Endodermal cell (in vitro differentiated cells): ENCODE data around the gene HDAC4. TPM values are rescaled to one million over a fixed set of nuclear protein-coding genes. Genes with fewer than 3 reads are reported as not detected.

Experiments used
- DNase-seq: peaks from one replicate; pipeline ENCODE4 v3.0.0-alpha.2; 2017
- H3K27ac ChIP-seq: 2 replicates; pipeline ENCODE4 v1.5.1; 2013; ENCODE audit warnings: mild to moderate bottlenecking, low read depth, low read length, moderate library complexity
- H3K27me3 ChIP-seq: 2 replicates; pipeline ENCODE4 v1.6.1; 2013; ENCODE audit warnings: mild to moderate bottlenecking, low read length, moderate library complexity; ENCODE audit not compliant: insufficient read depth, control insufficient read depth, poor library complexity, severe bottlenecking
- H3K36me3 ChIP-seq: 2 replicates; pipeline ENCODE4 v1.7.0; 2013; ENCODE audit warnings: mild to moderate bottlenecking, low read length, moderate library complexity; ENCODE audit not compliant: control insufficient read depth, insufficient read depth
- H3K4me1 ChIP-seq: one replicate; pipeline ENCODE4 v1.7.0; 2013; ENCODE audit warnings: low read length; ENCODE audit not compliant: control insufficient read depth, insufficient read depth
- H3K4me3 ChIP-seq: 2 replicates; pipeline ENCODE4 v1.5.1; 2013; ENCODE audit warnings: mild to moderate bottlenecking, low read length, moderate library complexity
- H3K9ac ChIP-seq: 2 replicates; pipeline ENCODE4 v1.6.1; 2013; ENCODE audit warnings: mild to moderate bottlenecking, low read length, moderate library complexity; ENCODE audit not compliant: poor library complexity, severe bottlenecking; ENCODE audit errors: extremely low read depth
- H3K9me3 ChIP-seq: 2 replicates; pipeline ENCODE4 v1.6.1; 2013; ENCODE audit warnings: mild to moderate bottlenecking, low read length, moderate library complexity; ENCODE audit not compliant: control insufficient read depth
- H3K27ac Mint-ChIP-seq: 2 replicates; pipeline ENCODE4 v1.8.0; 2020; ENCODE audit warnings: mixed read lengths
- H3K27me3 Mint-ChIP-seq: 2 replicates; pipeline ENCODE4 v1.8.0; 2021; ENCODE audit warnings: mild to moderate bottlenecking, mixed read lengths; ENCODE audit not compliant: insufficient read depth
- H3K36me3 Mint-ChIP-seq: 2 replicates; pipeline ENCODE4 v1.8.0; 2020; ENCODE audit warnings: low read depth, mixed read lengths
- H3K4me1 Mint-ChIP-seq: 2 replicates; pipeline ENCODE4 v1.8.0; 2020; ENCODE audit warnings: mixed read lengths
- H3K4me3 Mint-ChIP-seq: 2 replicates; pipeline ENCODE4 v1.8.0; 2020; ENCODE audit warnings: mild to moderate bottlenecking, moderate library complexity, mixed read lengths
- H3K9me3 Mint-ChIP-seq: 2 replicates; pipeline ENCODE4 v1.8.0; 2020; ENCODE audit warnings: mild to moderate bottlenecking, mixed read lengths
- WGBS, 2 experiments: methylation state at CpG; one replicate each; pipeline versions ENCODE4 v1.1.5 to v1.1.7; 2013; ENCODE audit warnings: missing lambda C conversion rate in 2 of 2, mixed read lengths in 1 of 2; ENCODE audit not compliant: insufficient coverage in 1 of 2, insufficient read length in 1 of 2; 5-methylcytosine and 5-hydroxymethylcytosine counted together
- total RNA-seq, 2 donors: library from RNA; stranded (reverse); fragmentation: NEBNext Ultra II Directional in 1 of 2; extraction: Animal tissue kit (Norgen Biotek cat#: 25700) in 1 of 2; gene quantifications; 2 replicates in 1 of 2; 3 replicates in 1 of 2; pipeline ENCODE4 v1.2.1, GENCODE V29; 2021
- TF ChIP-seq, protein P1 (sequence below): fragments of 200-600 bp; sonication (generic); conservative IDR thresholded peaks from 2 replicates; pipeline ENCODE4 v1.5.0; 2021; ENCODE audit warnings: antibody characterized with exemption, mild to moderate bottlenecking

Gene HDAC4
- total RNA-seq, 2 donors from 2014 or later: 45.7 to 51.2 TPM

DNA sequence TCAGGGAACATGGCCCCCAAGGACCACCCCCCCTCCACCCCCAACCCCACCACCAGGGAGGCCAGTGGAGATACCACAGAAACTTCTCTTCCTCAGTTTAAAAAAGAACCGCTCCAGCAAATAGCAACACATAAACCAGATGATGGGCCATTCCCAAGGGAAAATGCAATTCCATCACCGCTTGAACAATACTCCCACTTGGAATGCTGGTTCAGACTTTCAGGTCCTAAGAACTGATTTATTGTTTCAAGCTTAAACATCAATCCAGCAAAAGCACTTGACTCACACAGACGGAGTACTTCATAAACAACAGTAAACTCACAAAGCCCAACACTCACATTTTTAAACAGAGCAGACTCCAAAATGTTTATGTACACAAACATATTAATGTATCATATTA, 6.9 kb downstream of the HDAC4 start:
- H3K27ac Mint-ChIP-seq: no peak overlapping the region
- H3K4me1 ChIP-seq: no peaks in the 10 kb centered on the region
- H3K4me3 ChIP-seq: no peak overlapping the region
- H3K4me1 Mint-ChIP-seq: peaks cover 2% of the 10 kb centered on the region
- no peaks in the 10 kb centered on the region for H3K9me3 ChIP-seq
- peaks cover 13% of the 10 kb centered on the region for H3K36me3 Mint-ChIP-seq
- peaks cover 4% of the 10 kb centered on the region for H3K36me3 ChIP-seq
- H3K27me3 ChIP-seq: no peaks in the 10 kb centered on the region
- no peak overlapping the region for H3K9ac ChIP-seq
- DNase-seq: no peak
- WGBS, 2 experiments: 95 to 100% methylated on average over 1 to 3 of the region's 3 CpGs
- H3K4me3 Mint-ChIP-seq: no peak overlapping the region
- H3K9me3 Mint-ChIP-seq: no peaks in the 10 kb centered on the region
- TF ChIP-seq, protein P1, sequence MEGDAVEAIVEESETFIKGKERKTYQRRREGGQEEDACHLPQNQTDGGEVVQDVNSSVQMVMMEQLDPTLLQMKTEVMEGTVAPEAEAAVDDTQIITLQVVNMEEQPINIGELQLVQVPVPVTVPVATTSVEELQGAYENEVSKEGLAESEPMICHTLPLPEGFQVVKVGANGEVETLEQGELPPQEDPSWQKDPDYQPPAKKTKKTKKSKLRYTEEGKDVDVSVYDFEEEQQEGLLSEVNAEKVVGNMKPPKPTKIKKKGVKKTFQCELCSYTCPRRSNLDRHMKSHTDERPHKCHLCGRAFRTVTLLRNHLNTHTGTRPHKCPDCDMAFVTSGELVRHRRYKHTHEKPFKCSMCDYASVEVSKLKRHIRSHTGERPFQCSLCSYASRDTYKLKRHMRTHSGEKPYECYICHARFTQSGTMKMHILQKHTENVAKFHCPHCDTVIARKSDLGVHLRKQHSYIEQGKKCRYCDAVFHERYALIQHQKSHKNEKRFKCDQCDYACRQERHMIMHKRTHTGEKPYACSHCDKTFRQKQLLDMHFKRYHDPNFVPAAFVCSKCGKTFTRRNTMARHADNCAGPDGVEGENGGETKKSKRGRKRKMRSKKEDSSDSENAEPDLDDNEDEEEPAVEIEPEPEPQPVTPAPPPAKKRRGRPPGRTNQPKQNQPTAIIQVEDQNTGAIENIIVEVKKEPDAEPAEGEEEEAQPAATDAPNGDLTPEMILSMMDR: no peak
- H3K27ac ChIP-seq: no peak overlapping the region
- H3K27me3 Mint-ChIP-seq: no peaks in the 10 kb centered on the region

DNA sequence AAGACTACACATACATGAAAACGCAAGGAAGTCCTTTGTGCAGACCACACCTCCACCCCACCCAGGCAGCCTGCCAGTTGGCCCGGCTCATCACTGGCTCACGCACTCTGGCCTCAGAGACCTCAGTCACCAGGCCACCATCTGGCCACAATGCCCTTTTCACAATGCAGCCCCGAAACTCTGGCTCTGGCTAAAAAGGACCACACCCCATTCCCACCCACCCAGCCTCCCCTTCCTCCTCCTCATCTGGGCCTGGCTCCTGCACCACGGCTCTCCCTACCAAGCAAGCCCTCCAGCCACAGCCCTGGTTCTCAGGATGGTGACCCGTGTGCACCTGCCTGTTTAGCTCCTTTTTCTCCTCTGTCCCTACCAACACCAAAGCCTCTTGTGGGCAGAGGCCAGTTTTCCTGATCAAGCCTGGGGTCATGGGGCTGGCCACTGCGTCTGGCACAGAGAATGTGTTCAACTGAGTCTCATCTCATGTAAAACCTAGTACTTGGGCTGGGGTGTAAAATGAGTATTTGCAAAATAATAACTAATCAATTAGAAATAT, 7.4 kb downstream of the HDAC4 start:
- peaks cover 2% of the 10 kb centered on the region for H3K4me1 Mint-ChIP-seq
- no peak overlapping the region for H3K27ac ChIP-seq
- WGBS, 2 experiments: 95 to 100% methylated on average over 2 to 7 of the region's 7 CpGs
- TF ChIP-seq, protein P1: no peak
- no peak overlapping the region for H3K9ac ChIP-seq
- no peak overlapping the region for H3K4me3 Mint-ChIP-seq
- H3K9me3 Mint-ChIP-seq: no peaks in the 10 kb centered on the region
- H3K4me3 ChIP-seq: no peak overlapping the region
- H3K9me3 ChIP-seq: no peaks in the 10 kb centered on the region
- peaks cover 14% of the 10 kb centered on the region for H3K36me3 Mint-ChIP-seq
- H3K36me3 ChIP-seq: peaks cover 4% of the 10 kb centered on the region
- H3K27me3 ChIP-seq: no peaks in the 10 kb centered on the region
- DNase-seq: peak; percentile 29
- H3K27ac Mint-ChIP-seq: no peak overlapping the region
- H3K27me3 Mint-ChIP-seq: no peaks in the 10 kb centered on the region
- no peaks in the 10 kb centered on the region for H3K4me1 ChIP-seq

DNA sequence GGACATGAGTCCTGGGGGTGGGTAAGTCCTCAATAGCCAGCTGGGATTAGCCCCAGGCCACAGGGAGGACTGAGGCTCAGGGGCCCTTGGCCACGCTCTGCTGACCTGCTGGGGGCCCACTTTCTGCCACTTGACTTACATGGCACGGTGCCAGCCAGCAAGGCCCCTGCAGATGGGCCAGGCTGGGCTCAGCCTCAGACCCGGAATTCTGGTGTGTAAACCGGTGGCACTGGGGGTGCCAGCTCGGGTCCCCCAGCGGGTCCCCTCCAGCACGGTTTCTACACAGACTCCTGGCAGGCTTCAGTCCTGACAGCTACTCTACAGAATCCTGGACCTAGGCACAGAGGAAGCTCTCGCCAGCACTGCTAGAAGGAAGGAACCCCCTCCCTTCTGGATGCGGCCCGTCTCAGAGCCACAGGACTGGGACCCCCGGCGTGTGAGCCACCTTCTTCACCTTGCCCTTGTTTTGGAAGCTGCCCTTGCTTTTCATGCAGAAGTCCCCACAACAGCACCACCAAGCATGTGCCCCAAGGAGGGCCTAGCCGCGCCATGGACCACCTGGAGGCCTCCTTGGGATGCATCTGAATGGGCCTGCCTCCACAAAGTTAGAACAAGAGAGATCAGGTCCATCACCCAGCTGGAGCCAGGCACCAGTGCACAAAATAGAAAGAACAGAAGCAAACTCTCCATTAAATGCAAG, 8.0 kb downstream of the HDAC4 start:
- H3K27ac ChIP-seq: no peak overlapping the region
- no peaks in the 10 kb centered on the region for H3K27me3 ChIP-seq
- no peak for DNase-seq
- Mint-ChIP-seq H3K27me3 (no peaks in the 10 kb centered on the region), H3K27ac (no peak overlapping the region), H3K9me3 (no peaks in the 10 kb centered on the region), H3K36me3 (peaks cover 14% of the 10 kb centered on the region), H3K4me1 (peaks cover 2% of the 10 kb centered on the region), H3K4me3 (no peak overlapping the region)
- H3K4me1 ChIP-seq: no peaks in the 10 kb centered on the region
- H3K4me3 ChIP-seq: no peak overlapping the region
- peaks cover 4% of the 10 kb centered on the region for H3K36me3 ChIP-seq
- H3K9ac ChIP-seq: no peak overlapping the region
- no peaks in the 10 kb centered on the region for H3K9me3 ChIP-seq
- 85 to 91% methylated on average over 12 to 14 of the region's 14 CpGs for WGBS, 2 experiments
- TF ChIP-seq, protein P1: no peak
